Upper lobe of left lung (tissue), 6 donors: Measurements from ENCODE around the gene STAT5B. TPM values are rescaled to one million over a fixed set of nuclear protein-coding genes. Genes with fewer than 3 reads are reported as not detected.
A peak's percentile ranks its signal among the peaks of the same experiment; 100 is the strongest.

ENCODE experiments used
- ATAC-seq, 2 donors: fragments of 200-7000 bp; cut with Tn5 transposase; one replicate each; pipeline ENCODE4 v1.9.1; 2022; ENCODE audit warnings: mild to moderate bottlenecking in 2 of 2, moderate library complexity in 2 of 2; ENCODE audit not compliant: low FRiP score in 2 of 2
- DNase-seq, 2 donors: peaks; one replicate each; pipeline ENCODE4 v3.0.0-alpha.2; 2019 to 2020
- H3K27ac ChIP-seq, 4 donors: fragments of 200-600 bp; sonication (generic); one replicate each; pipeline ENCODE4 v1.5.1; 2016 to 2019
- H3K27me3 ChIP-seq, 4 donors: fragments of 200-600 bp; sonication (generic); one replicate each; pipeline ENCODE4 v1.5.1; 2017 to 2019
- H3K36me3 ChIP-seq, 4 donors: fragments of 200-600 bp; sonication (generic); one replicate each; pipeline ENCODE4 v1.5.1; 2016 to 2019
- H3K4me1 ChIP-seq, 4 donors: fragments of 200-600 bp; sonication (generic); one replicate each; pipeline ENCODE4 v1.5.1; 2018 to 2019
- H3K4me3 ChIP-seq, 4 donors: fragments of 200-600 bp; sonication (generic); one replicate each; pipeline ENCODE4 v1.5.1; 2017 to 2019; ENCODE audit warnings: mild to moderate bottlenecking in 2 of 4, moderate library complexity in 1 of 4
- H3K9me3 ChIP-seq, 4 donors: fragments of 200-600 bp; sonication (generic); one replicate each; pipeline ENCODE4 v1.5.1; 2018 to 2019
- EP300 ChIP-seq, 4 donors: sonication (generic); formaldehyde crosslinking; IDR thresholded peaks; one replicate each; pipeline ENCODE4 v1.5.1; 2017; ENCODE audit warnings: antibody characterized with exemption in 4 of 4, control low read depth in 2 of 4
- POLR2A ChIP-seq, 4 donors: fragments of 450-650 bp; IDR thresholded peaks; one replicate each; pipeline ENCODE4 v1.5.1; 2016 to 2017; ENCODE audit warnings: antibody characterized with exemption in 4 of 4, mild to moderate bottlenecking in 2 of 4
- POLR2AphosphoS5 ChIP-seq, 2 donors: sonication (generic); formaldehyde crosslinking; IDR thresholded peaks; one replicate each; pipeline ENCODE4 v1.5.1; 2017; ENCODE audit warnings: antibody characterized with exemption in 2 of 2
- WGBS, 2 donors: methylation state at CpG; one replicate each; pipeline ENCODE4 v1.1.5; 2017 to 2018; 5-methylcytosine and 5-hydroxymethylcytosine counted together
- total RNA-seq, 6 donors: library from RNA; depleted of rRNA in 4 of 6; stranded (reverse); fragments of >200 nt in 4 of 6; gene quantifications; one replicate each; pipeline versions ENCODE4 v1.1.0 to v1.2.1, GENCODE V29; 2016 to 2021
- TF ChIP-seq, protein P1 (sequence below), 6 experiments: fragments of 450-650 bp in 4 of 6; fragments of 200-600 bp in 2 of 6; sonication (generic) in 2 of 6; IDR thresholded peaks; one replicate each; pipeline ENCODE4 v1.5.1; 2016 to 2019; ENCODE audit warnings: antibody characterized with exemption in 6 of 6
- donor health status: DM: no; HTN: no; CAD: no; lungs with moderate emphysema.
- donor health status: DM: no; HTN: yes; CAD: no; lungs with severe emphysema.

Gene STAT5B
- total RNA-seq, 6 donors from 2014 or later, result 48.6 to 115 (median 66.3) TPM

GRCh38 chr17:42285346-42286050 lies 9.3 kb upstream of the STAT5B start:
- Histone ChIP-seq H3K9me3 (no peaks in the 10 kb centered on the region), H3K4me1 (peaks cover 34 to 57% (median 41%) of the 10 kb centered on the region in 4 donors), H3K27me3 (no peaks in the 10 kb centered on the region), H3K4me3 (no peak overlapping the region), H3K36me3 (no peaks in the 10 kb centered on the region), H3K27ac (no peak overlapping the region)
- 94 to 95% methylated on average over 11 of the region's 11 CpGs for WGBS, 2 donors
- no peak for DNase-seq
- ATAC-seq, result no peak
- TF ChIP-seq, protein P1, sequence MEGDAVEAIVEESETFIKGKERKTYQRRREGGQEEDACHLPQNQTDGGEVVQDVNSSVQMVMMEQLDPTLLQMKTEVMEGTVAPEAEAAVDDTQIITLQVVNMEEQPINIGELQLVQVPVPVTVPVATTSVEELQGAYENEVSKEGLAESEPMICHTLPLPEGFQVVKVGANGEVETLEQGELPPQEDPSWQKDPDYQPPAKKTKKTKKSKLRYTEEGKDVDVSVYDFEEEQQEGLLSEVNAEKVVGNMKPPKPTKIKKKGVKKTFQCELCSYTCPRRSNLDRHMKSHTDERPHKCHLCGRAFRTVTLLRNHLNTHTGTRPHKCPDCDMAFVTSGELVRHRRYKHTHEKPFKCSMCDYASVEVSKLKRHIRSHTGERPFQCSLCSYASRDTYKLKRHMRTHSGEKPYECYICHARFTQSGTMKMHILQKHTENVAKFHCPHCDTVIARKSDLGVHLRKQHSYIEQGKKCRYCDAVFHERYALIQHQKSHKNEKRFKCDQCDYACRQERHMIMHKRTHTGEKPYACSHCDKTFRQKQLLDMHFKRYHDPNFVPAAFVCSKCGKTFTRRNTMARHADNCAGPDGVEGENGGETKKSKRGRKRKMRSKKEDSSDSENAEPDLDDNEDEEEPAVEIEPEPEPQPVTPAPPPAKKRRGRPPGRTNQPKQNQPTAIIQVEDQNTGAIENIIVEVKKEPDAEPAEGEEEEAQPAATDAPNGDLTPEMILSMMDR (IDR thresholded peaks at IDR 0.05), result no peak
- no peak for TF ChIP-seq EP300 (IDR thresholded peaks at IDR 0.05)
- no peak for TF ChIP-seq POLR2AphosphoS5 (IDR thresholded peaks at IDR 0.05)
- no peak for TF ChIP-seq POLR2A (IDR thresholded peaks at IDR 0.05)

DNA sequence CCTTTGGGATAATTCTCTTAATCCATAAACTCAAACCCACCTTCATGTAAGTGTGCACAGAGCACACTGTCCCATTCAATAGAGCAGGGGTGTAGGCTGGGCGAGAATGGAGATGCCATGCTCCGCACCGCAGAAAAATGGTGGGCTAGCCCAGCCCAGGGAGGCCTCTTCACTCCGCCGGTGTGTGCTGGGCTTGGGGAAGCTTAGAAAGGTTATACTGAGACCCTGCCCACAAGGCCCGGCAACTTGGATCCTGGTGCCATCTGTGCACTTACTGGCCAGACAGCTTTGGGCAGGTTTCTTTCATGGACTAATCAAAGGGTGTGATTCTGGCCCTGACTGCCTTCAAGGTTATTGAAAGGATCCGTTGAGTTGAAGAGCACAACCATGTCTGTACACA lies 8.4 kb upstream of the STAT5B start:
- DNase-seq, result no peak
- TF ChIP-seq, protein P1 (IDR thresholded peaks at IDR 0.05), result no peak
- TF ChIP-seq POLR2AphosphoS5 (IDR thresholded peaks at IDR 0.05), result no peak
- TF ChIP-seq POLR2A (IDR thresholded peaks at IDR 0.05), result no peak
- TF ChIP-seq EP300 (IDR thresholded peaks at IDR 0.05), result no peak
- H3K4me1 ChIP-seq, result peaks cover 27 to 48% (median 32%) of the 10 kb centered on the region in 4 donors
- no peak for ATAC-seq
- no peaks in the 10 kb centered on the region for H3K36me3 ChIP-seq
- peak overlapping the region in 1 of 4 donors; percentile 57 for H3K27ac ChIP-seq
- no peak overlapping the region for H3K4me3 ChIP-seq
- H3K27me3 ChIP-seq, result no peaks in the 10 kb centered on the region
- 95 to 99% methylated on average over 7 of the region's 7 CpGs for WGBS, 2 donors
- no peaks in the 10 kb centered on the region for H3K9me3 ChIP-seq

DNA sequence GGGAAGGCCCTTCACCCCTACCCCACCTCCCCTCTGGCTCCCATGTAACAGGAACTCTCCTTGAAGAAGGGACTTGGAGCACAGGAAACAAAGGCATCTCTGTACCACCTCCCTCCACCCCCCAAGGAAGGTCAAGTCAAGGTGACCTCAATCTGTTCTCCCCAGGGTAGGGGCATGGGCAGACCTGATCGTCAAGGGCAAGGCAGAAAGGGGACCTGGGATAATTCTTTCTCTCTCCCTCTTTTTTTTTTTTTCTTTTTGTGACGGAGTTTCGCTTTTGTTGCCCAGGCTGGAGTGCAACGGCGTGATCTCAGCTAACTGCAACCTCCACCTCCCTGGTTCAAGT lies 7.8 kb upstream of the STAT5B start:
- peak overlapping the region; percentile 26 to 78 (median 52) for H3K27ac ChIP-seq
- 94 to 99% methylated on average over 5 of the region's 5 CpGs for WGBS, 2 donors
- ATAC-seq, result no peak
- H3K4me1 ChIP-seq, result peaks cover 25 to 42% (median 27%) of the 10 kb centered on the region in 4 donors
- H3K27me3 ChIP-seq, result no peaks in the 10 kb centered on the region
- no peak for DNase-seq
- H3K9me3 ChIP-seq, result no peaks in the 10 kb centered on the region
- no peak for TF ChIP-seq POLR2A (IDR thresholded peaks at IDR 0.05)
- TF ChIP-seq EP300 (IDR thresholded peaks at IDR 0.05), result no peak
- H3K4me3 ChIP-seq, result no peak overlapping the region
- no peaks in the 10 kb centered on the region for H3K36me3 ChIP-seq

- Histone ChIP-seq H3K4me3 (no peak overlapping the region), H3K9me3 (no peaks in the 10 kb centered on the region), H3K4me1 (peaks cover 22 to 37% (median 26%) of the 10 kb centered on the region in 4 donors), H3K36me3 (no peaks in the 10 kb centered on the region), H3K27ac (peak overlapping the region; percentile 26 to 78 (median 52)), H3K27me3 (no peaks in the 10 kb centered on the region)
- TF ChIP-seq POLR2A (IDR thresholded peaks at IDR 0.05), result no peak
- TF ChIP-seq, protein P1 (IDR thresholded peaks at IDR 0.05), result no peak
- TF ChIP-seq POLR2AphosphoS5 (IDR thresholded peaks at IDR 0.05), result peak; percentile 31 to 49
- TF ChIP-seq EP300 (IDR thresholded peaks at IDR 0.05), result peak in 1 of 4 donors; percentile 27
- 78% methylated on average over 7 of the region's 7 CpGs for WGBS, 2 donors
- DNase-seq (no peak), ATAC-seq (no peak)
Observed at GRCh38 chr17:42283241-42284023, 7.2 kb upstream of the STAT5B start.

- WGBS, 2 donors, result 87 to 94% methylated on average over 6 of the region's 6 CpGs
- Histone ChIP-seq H3K27ac (peak overlapping the region in 2 of 4 donors; percentile 57 to 78), H3K36me3 (no peaks in the 10 kb centered on the region), H3K4me1 (peaks cover 18 to 34% (median 24%) of the 10 kb centered on the region in 4 donors), H3K4me3 (no peak overlapping the region), H3K27me3 (no peaks in the 10 kb centered on the region), H3K9me3 (no peaks in the 10 kb centered on the region)
- ATAC-seq (no peak), DNase-seq (peak in 1 of 2 donors; percentile 9)
- TF ChIP-seq, protein P1 (IDR thresholded peaks at IDR 0.05), result no peak
- TF ChIP-seq POLR2A (IDR thresholded peaks at IDR 0.05), result no peak
- TF ChIP-seq EP300 (IDR thresholded peaks at IDR 0.05), result no peak
- no peak for TF ChIP-seq POLR2AphosphoS5 (IDR thresholded peaks at IDR 0.05)
Observed at GRCh38 chr17:42282478-42283080, 6.4 kb upstream of the STAT5B start.
